CD14-positive monocyte (primary cell): ENCODE measurements around the gene CSRNP3. TPM values are rescaled to one million over a fixed set of nuclear protein-coding genes. Genes with fewer than 3 reads are reported as not detected.

ENCODE experiments used
- DNase-seq, 3 donors: peaks; one replicate each; pipeline ENCODE4 v3.0.0-alpha.2; 2011 to 2022
- H2AFZ ChIP-seq: 2 replicates; pipeline ENCODE4 v1.6.0; 2012; ENCODE audit warnings: mild to moderate bottlenecking, low read depth, low read length, inconsistent platforms; ENCODE audit not compliant: insufficient read depth, poor library complexity, severe bottlenecking
- H3K27ac ChIP-seq, 2 donors: 1 replicate in 1 of 2; 2 replicates in 1 of 2; pipeline ENCODE4 v1.5.1; 2012 to 2013; ENCODE audit warnings: low read length in 2 of 2, control low read depth in 1 of 2, inconsistent platforms in 1 of 2, low read depth in 1 of 2, mild to moderate bottlenecking in 1 of 2
- H3K27me3 ChIP-seq, 2 donors: one replicate each; pipeline versions ENCODE4 v1.6.0 to v1.6.1; 2011 to 2013; ENCODE audit warnings: low read length in 2 of 2; ENCODE audit not compliant: control insufficient read depth in 2 of 2, insufficient read depth in 2 of 2
- H3K36me3 ChIP-seq, 2 donors: replicated peaks in 1 of 2; 1 replicate in 1 of 2; 2 replicates in 1 of 2; pipeline versions ENCODE4 v1.5.1 to v1.6.1; 2012 to 2013; ENCODE audit warnings: low read length in 2 of 2, control low read depth in 1 of 2, inconsistent platforms in 1 of 2, mild to moderate bottlenecking in 1 of 2; ENCODE audit not compliant: insufficient read depth in 2 of 2, control insufficient read depth in 1 of 2
- H3K4me1 ChIP-seq, 2 donors: 1 replicate in 1 of 2; 2 replicates in 1 of 2; pipeline versions ENCODE4 v1.5.1 to v1.6.1; 2012 to 2013; ENCODE audit warnings: low read length in 2 of 2, control low read depth in 1 of 2, inconsistent platforms in 1 of 2, mild to moderate bottlenecking in 1 of 2, moderate library complexity in 1 of 2; ENCODE audit not compliant: insufficient read depth in 2 of 2, control insufficient read depth in 1 of 2
- H3K4me2 ChIP-seq: replicated peaks from 2 replicates; pipeline ENCODE3; 2012; ENCODE audit warnings: low read length, moderate library complexity, mild to moderate bottlenecking; ENCODE audit not compliant: poor library complexity, severe bottlenecking; ENCODE audit errors: extremely low read depth
- H3K4me3 ChIP-seq, 3 experiments: fragments of 200-600 bp in 1 of 3; sonication (generic) in 1 of 3; replicated peaks in 1 of 3; 1 replicate in 2 of 3; 2 replicates in 1 of 3; pipeline ENCODE4 v1.5.1; 2011 to 2013; ENCODE audit warnings: low read length in 3 of 3, mild to moderate bottlenecking in 3 of 3, control low read depth in 2 of 3, low read depth in 2 of 3, inconsistent platforms in 1 of 3, moderate library complexity in 1 of 3
- H3K79me2 ChIP-seq: 2 replicates; pipeline ENCODE4 v1.6.0; 2012; ENCODE audit warnings: mild to moderate bottlenecking, control low read depth, inconsistent platforms, low read length, moderate library complexity; ENCODE audit not compliant: insufficient read depth
- H3K9ac ChIP-seq: 2 replicates; pipeline ENCODE4 v1.6.0; 2017; ENCODE audit warnings: low read length, mild to moderate bottlenecking; ENCODE audit not compliant: insufficient read depth, poor library complexity, severe bottlenecking
- H3K9me3 ChIP-seq, 2 donors: replicated peaks in 1 of 2; 1 replicate in 1 of 2; 2 replicates in 1 of 2; pipeline versions ENCODE4 v1.5.1 to v1.6.1; 2012 to 2013; ENCODE audit warnings: low read length in 2 of 2, control low read depth in 1 of 2; ENCODE audit not compliant: control insufficient read depth in 1 of 2, insufficient read depth in 1 of 2
- H4K20me1 ChIP-seq: 2 replicates; pipeline ENCODE4 v1.6.0; 2012; ENCODE audit warnings: mild to moderate bottlenecking, low read length, control low read depth, moderate library complexity; ENCODE audit not compliant: insufficient read depth
- H3K27ac Mint-ChIP-seq, 7 donors: one replicate each; pipeline ENCODE4 v1.8.0; 2020; ENCODE audit warnings: mild to moderate bottlenecking in 7 of 7, mixed read lengths in 7 of 7, moderate library complexity in 6 of 7, inconsistent platforms in 2 of 7
- H3K27me3 Mint-ChIP-seq, 3 donors: one replicate each; pipeline ENCODE4 v1.8.0; 2021 to 2022; ENCODE audit warnings: low read depth in 3 of 3, mild to moderate bottlenecking in 3 of 3, mixed read lengths in 3 of 3, moderate library complexity in 3 of 3, inconsistent platforms in 1 of 3
- H3K36me3 Mint-ChIP-seq, 2 donors: one replicate each; pipeline ENCODE4 v1.8.0; 2020; ENCODE audit warnings: mixed read lengths in 2 of 2, inconsistent platforms in 1 of 2, mild to moderate bottlenecking in 1 of 2
- H3K4me1 Mint-ChIP-seq: one replicate; pipeline ENCODE4 v1.8.0; 2020; ENCODE audit warnings: mild to moderate bottlenecking, mixed read lengths
- H3K4me3 Mint-ChIP-seq, 2 donors: one replicate each; pipeline ENCODE4 v1.8.0; 2020; ENCODE audit warnings: mild to moderate bottlenecking in 2 of 2, mixed read lengths in 2 of 2, moderate library complexity in 1 of 2
- H3K9me3 Mint-ChIP-seq, 7 donors: one replicate each; pipeline ENCODE4 v1.8.0; 2020 to 2022; ENCODE audit warnings: mixed read lengths in 7 of 7, mild to moderate bottlenecking in 6 of 7, moderate library complexity in 6 of 7, inconsistent platforms in 2 of 7
- CTCF ChIP-seq: fragments of 200-600 bp; IDR thresholded peaks from one replicate; pipeline ENCODE4 v1.8.0; 2022; ENCODE audit warnings: antibody characterized with exemption, mild to moderate bottlenecking
- WGBS: methylation state at CpG from one replicate; pipeline ENCODE4 v1.1.5; 2013; ENCODE audit warnings: missing lambda C conversion rate; ENCODE audit not compliant: insufficient coverage; 5-methylcytosine and 5-hydroxymethylcytosine counted together
- intact Hi-C, 2 donors: fragments of 100-400 bp; cut with micrococcal nuclease; formaldehyde crosslinking; loops; one replicate each; pipeline versions ENCODE4 v1.15.0 to v1.15.1; 2023
- polyA plus RNA-seq, 3 donors: library from polyadenylated mRNA; depleted of rRNA in 1 of 3; unstranded in 2 of 3; stranded (reverse) in 1 of 3; fragments of 300-500 nt in 2 of 3; fragments of >200 nt in 1 of 3; fragmentation: Illumina TruSeq in 2 of 3; gene quantifications; 1 replicate in 2 of 3; 2 replicates in 1 of 3; pipeline ENCODE4 v1.2.3, GENCODE V29; 2012 to 2021

CSRNP3 gene
- polyA plus RNA-seq, 3 donors: not detected

- Histone ChIP-seq H3K4me1 (no peaks in the 10 kb centered on the region), H3K27ac (no peak overlapping the region), H3K9ac (no peak overlapping the region), H3K4me3 (no peak overlapping the region), H3K79me2 (no peaks in the 10 kb centered on the region), H3K27me3 (no peaks in the 10 kb centered on the region), H3K36me3 (no peaks in the 10 kb centered on the region), H3K4me2 (no peak overlapping the region), H4K20me1 (no peaks in the 10 kb centered on the region), H3K9me3 (no peaks in the 10 kb centered on the region), H2AFZ (no peak overlapping the region)
- Mint-ChIP-seq H3K27me3 (peaks cover 0 to 2% (median 0%) of the 10 kb centered on the region in 3 donors), H3K4me3 (no peak overlapping the region), H3K9me3 (peaks cover 0 to 8% (median 3%) of the 10 kb centered on the region in 7 donors), H3K36me3 (no peaks in the 10 kb centered on the region), H3K27ac (no peak overlapping the region), H3K4me1 (no peaks in the 10 kb centered on the region)
- intact Hi-C loops: no loop called here
- no peak for DNase-seq
- no peak for TF ChIP-seq CTCF
- WGBS: no CpG with 5 or more reads among the region's 2 CpGs
These were observed 205.3 kb downstream of the CSRNP3 start for GRCh38 chr2:165674780-165675179.

GRCh38 chr2:165675551-165675968 lies 206.1 kb downstream of the CSRNP3 start:
- no peak overlapping the region for H3K4me2 ChIP-seq
- H3K27ac Mint-ChIP-seq: no peak overlapping the region
- H3K9me3 Mint-ChIP-seq: peaks cover 0 to 8% (median 3%) of the 10 kb centered on the region in 7 donors
- no peak for TF ChIP-seq CTCF
- peaks cover 0 to 2% (median 0%) of the 10 kb centered on the region in 3 donors for H3K27me3 Mint-ChIP-seq
- intact Hi-C loops: no loop called here
- no peaks in the 10 kb centered on the region for H3K36me3 ChIP-seq
- H3K27me3 ChIP-seq: no peaks in the 10 kb centered on the region
- H2AFZ ChIP-seq: no peak overlapping the region
- no peaks in the 10 kb centered on the region for H3K36me3 Mint-ChIP-seq
- WGBS: 71% methylated on average over 1 of the region's 1 CpG
- H3K4me3 Mint-ChIP-seq: no peak overlapping the region
- no peaks in the 10 kb centered on the region for H3K79me2 ChIP-seq
- no peak for DNase-seq
- H3K9me3 ChIP-seq: no peaks in the 10 kb centered on the region
- H3K4me1 ChIP-seq: no peaks in the 10 kb centered on the region
- no peaks in the 10 kb centered on the region for H3K4me1 Mint-ChIP-seq
- H4K20me1 ChIP-seq: no peaks in the 10 kb centered on the region
- no peak overlapping the region for H3K9ac ChIP-seq
- H3K27ac ChIP-seq: no peak overlapping the region
- H3K4me3 ChIP-seq: no peak overlapping the region
